Smooth muscle cell (in vitro differentiated cells): ENCODE results near the gene SLMAP. TPM values are rescaled to one million over a fixed set of nuclear protein-coding genes. Genes with fewer than 3 reads are reported as not detected.

Experiments used
- DNase-seq: peaks from one replicate; lab custom pipeline; 2025; ENCODE audit not compliant: unreplicated experiment; lab: John Stamatoyannopoulos, UW
- H2AFZ ChIP-seq: fragments of 200-600 bp; sonication (generic); 2 replicates; pipeline ENCODE4 v1.6.0; 2016; ENCODE audit warnings: antibody characterized with exemption, low read depth, mild to moderate bottlenecking
- H3F3A ChIP-seq: fragments of 200-600 bp; sonication (generic); 2 replicates; pipeline ENCODE4 v1.6.0; 2017; ENCODE audit warnings: antibody characterized with exemption, low read depth
- H3K27ac ChIP-seq: fragments of 200-600 bp; sonication (generic); 2 replicates; pipeline ENCODE4 v1.5.1; 2016; ENCODE audit warnings: low read depth, mild to moderate bottlenecking
- H3K27me3 ChIP-seq: fragments of 200-600 bp; sonication (generic); 2 replicates; pipeline ENCODE4 v1.6.1; 2016; ENCODE audit warnings: low read depth, mild to moderate bottlenecking
- H3K36me3 ChIP-seq: fragments of 200-600 bp; sonication (generic); 2 replicates; pipeline ENCODE4 v1.5.1; 2016; ENCODE audit warnings: low read depth
- H3K4me1 ChIP-seq: fragments of 200-600 bp; sonication (generic); 2 replicates; pipeline ENCODE4 v1.5.1; 2016; ENCODE audit warnings: low read depth
- H3K4me2 ChIP-seq: fragments of 200-600 bp; sonication (generic); 2 replicates; pipeline ENCODE4 v1.6.0; 2016; ENCODE audit warnings: mild to moderate bottlenecking
- H3K4me3 ChIP-seq: fragments of 200-600 bp; sonication (generic); 2 replicates; pipeline ENCODE4 v1.5.1; 2016; ENCODE audit warnings: mild to moderate bottlenecking
- H3K79me2 ChIP-seq: fragments of 200-600 bp; sonication (generic); 2 replicates; pipeline ENCODE4 v1.6.0; 2016; ENCODE audit warnings: low read depth, mild to moderate bottlenecking
- H3K9ac ChIP-seq: fragments of 200-600 bp; sonication (generic); 2 replicates; pipeline ENCODE4 v1.6.0; 2016; ENCODE audit warnings: low read depth
- H3K9me3 ChIP-seq: fragments of 200-600 bp; sonication (generic); replicated peaks from 2 replicates; pipeline ENCODE4 v1.5.1; 2016; ENCODE audit warnings: low read depth
- H4K20me1 ChIP-seq: fragments of 200-600 bp; sonication (generic); 2 replicates; pipeline ENCODE4 v1.6.0; 2016; ENCODE audit warnings: low read depth
- CTCF ChIP-seq: fragments of 200-600 bp; sonication (generic); IDR thresholded peaks from 2 replicates; pipeline ENCODE4 v1.5.1; 2017; ENCODE audit warnings: borderline replicate concordance, mild to moderate bottlenecking, antibody characterized with exemption; ENCODE audit not compliant: insufficient read depth, poor library complexity, severe bottlenecking
- WGBS: methylation state at CpG from one replicate; pipeline ENCODE4 v1.1.7; 2016; ENCODE audit warnings: low lambda C conversion rate; 5-methylcytosine and 5-hydroxymethylcytosine counted together
- polyA plus RNA-seq: library from polyadenylated mRNA; unstranded; fragments of >200 nt; fragmentation: Nextera tagmentation; extraction: Ambion mirVana; gene quantifications from 2 replicates; pipeline ENCODE4 v1.2.1, GENCODE V29; 2016
- total RNA-seq: library from RNA; depleted of rRNA; stranded (reverse); fragments of >200 nt; gene quantifications from 2 replicates; pipeline ENCODE4 v1.2.3, GENCODE V29; 2014

The SLMAP gene
- total and polyA plus RNA-seq, 2 experiments from 2014 or later: 19.9 to 42.8 TPM

GRCh38 chr3:57810471-57811137, 54.5 kb downstream of the SLMAP start:
- H3K4me3 ChIP-seq: no peak overlapping the region
- no peaks in the 10 kb centered on the region for H3K27me3 ChIP-seq
- H3F3A ChIP-seq: no peaks in the 10 kb centered on the region
- TF ChIP-seq CTCF: no peak
- no peak overlapping the region for H3K27ac ChIP-seq
- H3K4me1 ChIP-seq: no peaks in the 10 kb centered on the region
- DNase-seq: no peak
- no peaks in the 10 kb centered on the region for H3K36me3 ChIP-seq
- H3K79me2 ChIP-seq: peaks cover 77% of the 10 kb centered on the region
- H3K9me3 ChIP-seq: no peaks in the 10 kb centered on the region
- H3K4me2 ChIP-seq: no peak overlapping the region
- H2AFZ ChIP-seq: no peak overlapping the region
- no peak overlapping the region for H3K9ac ChIP-seq
- H4K20me1 ChIP-seq: peaks cover 97% of the 10 kb centered on the region
- WGBS: 95% methylated on average over 9 of the region's 9 CpGs

GRCh38 chr3:57815036-57815435, 58.9 kb downstream of the SLMAP start:
- H3K79me2 ChIP-seq: peaks cover 81% of the 10 kb centered on the region
- H3K27ac ChIP-seq: no peak overlapping the region
- no peak for TF ChIP-seq CTCF
- no peaks in the 10 kb centered on the region for H3K27me3 ChIP-seq
- H3K9ac ChIP-seq: no peak overlapping the region
- H3K36me3 ChIP-seq: no peaks in the 10 kb centered on the region
- H3K4me2 ChIP-seq: no peak overlapping the region
- WGBS: 93% methylated on average over 6 of the region's 6 CpGs
- H3K4me1 ChIP-seq: no peaks in the 10 kb centered on the region
- H4K20me1 ChIP-seq: peaks cover 96% of the 10 kb centered on the region
- H3K4me3 ChIP-seq: no peak overlapping the region
- H3K9me3 ChIP-seq: no peaks in the 10 kb centered on the region
- no peaks in the 10 kb centered on the region for H3F3A ChIP-seq
- H2AFZ ChIP-seq: no peak overlapping the region
- no peak for DNase-seq

- Histone ChIP-seq H3K36me3 (no peaks in the 10 kb centered on the region), H3K9ac (no peak overlapping the region), H2AFZ (no peak overlapping the region), H3K4me2 (no peak overlapping the region), H3K4me1 (no peaks in the 10 kb centered on the region), H3F3A (no peaks in the 10 kb centered on the region), H4K20me1 (peaks cover 96% of the 10 kb centered on the region), H3K79me2 (peaks cover 79% of the 10 kb centered on the region), H3K27me3 (no peaks in the 10 kb centered on the region), H3K9me3 (no peaks in the 10 kb centered on the region), H3K4me3 (no peak overlapping the region), H3K27ac (no peak overlapping the region)
- DNase-seq: no peak
- TF ChIP-seq CTCF: no peak
Measured at GRCh38 chr3:57816471-57817095, 60.5 kb downstream of the SLMAP start.

- peaks cover 60% of the 10 kb centered on the region for H3K79me2 ChIP-seq
- no peaks in the 10 kb centered on the region for H3K9me3 ChIP-seq
- H3K4me3 ChIP-seq: no peak overlapping the region
- no peak for DNase-seq
- H3K4me2 ChIP-seq: no peak overlapping the region
- no peak overlapping the region for H3K9ac ChIP-seq
- H3K27ac ChIP-seq: no peak overlapping the region
- H4K20me1 ChIP-seq: peaks cover 90% of the 10 kb centered on the region
- no peaks in the 10 kb centered on the region for H3K27me3 ChIP-seq
- no peaks in the 10 kb centered on the region for H3K4me1 ChIP-seq
- no peaks in the 10 kb centered on the region for H3F3A ChIP-seq
- H3K36me3 ChIP-seq: no peaks in the 10 kb centered on the region
- TF ChIP-seq CTCF: no peak
- H2AFZ ChIP-seq: no peak overlapping the region
Measured at GRCh38 chr3:57818772-57819171, 62.7 kb downstream of the SLMAP start.
